DOHH2 (cell line): ENCODE results near the gene ATG4B.

Source experiments
- H3F3A ChIP-seq: fragments of 200-600 bp; sonication (generic), shearing (Covaris generic); 2 replicates; pipeline ENCODE4 v1.6.0; 2016; ENCODE audit warnings: antibody characterized with exemption, mild to moderate bottlenecking; ENCODE audit not compliant: control insufficient read depth, insufficient read depth
- H3K27ac ChIP-seq: fragments of 200-600 bp; sonication (generic); 2 replicates; pipeline ENCODE4 v1.5.1; 2014; ENCODE audit warnings: low read depth, mild to moderate bottlenecking, low read length, moderate library complexity
- H3K27me3 ChIP-seq: fragments of 200-600 bp; sonication (generic); 2 replicates; pipeline ENCODE4 v1.6.1; 2014; ENCODE audit warnings: mild to moderate bottlenecking, low read length, mixed read lengths; ENCODE audit not compliant: control insufficient read depth
- H3K36me3 ChIP-seq: fragments of 200-600 bp; sonication (generic); 2 replicates; pipeline ENCODE4 v1.6.1; 2014; ENCODE audit warnings: mild to moderate bottlenecking, low read length, moderate library complexity, mixed read lengths; ENCODE audit not compliant: control insufficient read depth
- H3K4me1 ChIP-seq: fragments of 200-600 bp; sonication (generic); 2 replicates; pipeline ENCODE4 v1.6.1; 2014; ENCODE audit warnings: mild to moderate bottlenecking, low read length, mixed read lengths; ENCODE audit not compliant: control insufficient read depth
- H3K4me2 ChIP-seq: fragments of 200-600 bp; sonication (generic); 2 replicates; pipeline ENCODE4 v1.6.0; 2014; ENCODE audit warnings: mild to moderate bottlenecking, low read length, moderate library complexity
- H3K4me3 ChIP-seq: fragments of 200-600 bp; sonication (generic); 2 replicates; pipeline ENCODE4 v1.5.1; 2014; ENCODE audit warnings: mild to moderate bottlenecking, low read length, mixed read lengths
- H3K79me2 ChIP-seq: fragments of 200-600 bp; sonication (generic); 2 replicates; pipeline ENCODE4 v1.6.1; 2014; ENCODE audit warnings: mild to moderate bottlenecking, low read length, mixed read lengths; ENCODE audit not compliant: control insufficient read depth
- H3K9me2 ChIP-seq: fragments of 200-600 bp; sonication (generic); replicated peaks from 2 replicates; pipeline ENCODE4 v1.6.1; 2014; ENCODE audit warnings: mild to moderate bottlenecking, low read length, mixed read lengths; ENCODE audit not compliant: control insufficient read depth
- H3K9me3 ChIP-seq: fragments of 200-600 bp; sonication (generic); 2 replicates; pipeline ENCODE4 v1.6.1; 2014; ENCODE audit warnings: antibody characterized with exemption, low read length, mixed read lengths; ENCODE audit not compliant: control insufficient read depth, insufficient read depth
- H4K20me1 ChIP-seq: fragments of 200-600 bp; sonication (generic); 2 replicates; pipeline ENCODE4 v1.6.0; 2014; ENCODE audit warnings: low read depth, mild to moderate bottlenecking, antibody characterized with exemption, low read length, moderate library complexity; ENCODE audit not compliant: control insufficient read depth, insufficient read depth
- CTCF ChIP-seq: fragments of 200-600 bp; sonication (generic); IDR thresholded peaks from one replicate; pipeline ENCODE4 v1.5.1; 2014; ENCODE audit warnings: antibody characterized with exemption, mild to moderate bottlenecking, low read depth, low read length; ENCODE audit not compliant: poor library complexity, severe bottlenecking
- EZH2phosphoT487 ChIP-seq: fragments of 200-600 bp; sonication (generic); IDR thresholded peaks from 2 replicates; pipeline ENCODE4 v1.6.1; 2017; ENCODE audit warnings: borderline replicate concordance, mild to moderate bottlenecking, antibody characterized with exemption, low read length, moderate library complexity, mixed read lengths

Gene ATG4B

GRCh38 chr2:241703032-241703604, 65.6 kb downstream of the ATG4B start:
- Histone ChIP-seq H4K20me1 (0 out of 2 replicates have a peak, but pooled peaks cover 4% of the 10 kb centered on the region), H3K27ac (no peak overlapping the region), H3K9me3 (peaks cover 11% of the 10 kb centered on the region), H3K79me2 (peaks cover 34% of the 10 kb centered on the region), H3F3A (peaks cover 16% of the 10 kb centered on the region), H3K4me3 (peak overlapping the region; percentile 81), H3K36me3 (peaks cover 38% of the 10 kb centered on the region), H3K4me1 (peaks cover 20% of the 10 kb centered on the region), H3K27me3 (no peaks in the 10 kb centered on the region), H3K4me2 (peak overlapping the region; percentile 75), H3K9me2 (no peaks in the 10 kb centered on the region)
- no peak for TF ChIP-seq CTCF
- no peak for TF ChIP-seq EZH2phosphoT487

- Histone ChIP-seq H3K79me2 (peaks cover 29% of the 10 kb centered on the region), H3K4me3 (no peak overlapping the region), H3K27me3 (no peaks in the 10 kb centered on the region), H3K4me2 (no peak overlapping the region), H3K9me2 (no peaks in the 10 kb centered on the region), H3K9me3 (peaks cover 11% of the 10 kb centered on the region), H3K27ac (no peak overlapping the region), H3F3A (no peaks in the 10 kb centered on the region), H3K36me3 (peaks cover 64% of the 10 kb centered on the region), H3K4me1 (peaks cover 11% of the 10 kb centered on the region), H4K20me1 (0 out of 2 replicates have a peak, but pooled peaks cover 4% of the 10 kb centered on the region)
- TF ChIP-seq EZH2phosphoT487 (no peak), CTCF (no peak)
Measured at GRCh38 chr2:241706537-241706936, 69.0 kb downstream of the ATG4B start.

DNA sequence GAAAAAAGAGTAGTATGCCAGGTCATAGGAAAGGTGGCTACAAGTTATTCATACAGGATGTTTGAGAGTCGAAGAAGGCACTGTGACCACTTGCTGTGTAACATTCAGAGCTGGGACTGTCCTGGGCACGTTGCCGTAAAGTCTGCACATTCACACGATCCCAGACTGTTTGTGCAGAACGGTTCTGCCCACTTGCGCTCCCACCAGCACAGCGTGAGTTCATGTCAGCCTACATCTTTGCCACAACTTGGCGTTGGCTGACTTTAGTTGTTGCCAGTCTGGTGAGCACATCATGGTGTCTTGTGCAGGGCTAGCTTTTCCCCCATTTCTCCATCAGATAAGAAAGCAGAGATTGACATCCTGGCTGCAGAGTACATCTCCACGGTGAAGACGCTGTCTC, 71.4 kb downstream of the ATG4B start:
- Histone ChIP-seq H3F3A (no peaks in the 10 kb centered on the region), H3K79me2 (peaks cover 15% of the 10 kb centered on the region), H4K20me1 (no peaks in the 10 kb centered on the region), H3K27me3 (no peaks in the 10 kb centered on the region), H3K27ac (no peak overlapping the region), H3K9me3 (peaks cover 11% of the 10 kb centered on the region), H3K4me2 (no peak overlapping the region), H3K36me3 (peaks cover 76% of the 10 kb centered on the region), H3K4me3 (no peak overlapping the region), H3K9me2 (no peaks in the 10 kb centered on the region), H3K4me1 (no peaks in the 10 kb centered on the region)
- TF ChIP-seq CTCF (no peak), EZH2phosphoT487 (no peak)
